AG09319 (cell line): ENCODE measurements around the gene ACER2.
"Not testable (repeated sequence)": the region's sequence is repeated elsewhere in the genome, so short reads cannot be mapped to it uniquely, and the experiment has no call there.

Experiments
- DNase-seq: peaks from one replicate; pipeline ENCODE4 v3.0.0-alpha.2; 2010; ENCODE audit warnings: low read depth; ENCODE audit errors: extremely low read depth
- TF ChIP-seq, protein P1 (sequence below): IDR thresholded peaks from 2 replicates; pipeline ENCODE4 v1.5.1; 2011; ENCODE audit warnings: low read depth, mild to moderate bottlenecking, inconsistent platforms, low read length, moderate library complexity

Gene ACER2

GRCh38 chr9:19409401-19410194 lies 789 bp downstream of the ACER2 start:
- DNase-seq, result no peak
- TF ChIP-seq, protein P1, sequence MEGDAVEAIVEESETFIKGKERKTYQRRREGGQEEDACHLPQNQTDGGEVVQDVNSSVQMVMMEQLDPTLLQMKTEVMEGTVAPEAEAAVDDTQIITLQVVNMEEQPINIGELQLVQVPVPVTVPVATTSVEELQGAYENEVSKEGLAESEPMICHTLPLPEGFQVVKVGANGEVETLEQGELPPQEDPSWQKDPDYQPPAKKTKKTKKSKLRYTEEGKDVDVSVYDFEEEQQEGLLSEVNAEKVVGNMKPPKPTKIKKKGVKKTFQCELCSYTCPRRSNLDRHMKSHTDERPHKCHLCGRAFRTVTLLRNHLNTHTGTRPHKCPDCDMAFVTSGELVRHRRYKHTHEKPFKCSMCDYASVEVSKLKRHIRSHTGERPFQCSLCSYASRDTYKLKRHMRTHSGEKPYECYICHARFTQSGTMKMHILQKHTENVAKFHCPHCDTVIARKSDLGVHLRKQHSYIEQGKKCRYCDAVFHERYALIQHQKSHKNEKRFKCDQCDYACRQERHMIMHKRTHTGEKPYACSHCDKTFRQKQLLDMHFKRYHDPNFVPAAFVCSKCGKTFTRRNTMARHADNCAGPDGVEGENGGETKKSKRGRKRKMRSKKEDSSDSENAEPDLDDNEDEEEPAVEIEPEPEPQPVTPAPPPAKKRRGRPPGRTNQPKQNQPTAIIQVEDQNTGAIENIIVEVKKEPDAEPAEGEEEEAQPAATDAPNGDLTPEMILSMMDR, result no peak; the same call in 1 of the 2 replicates

DNA sequence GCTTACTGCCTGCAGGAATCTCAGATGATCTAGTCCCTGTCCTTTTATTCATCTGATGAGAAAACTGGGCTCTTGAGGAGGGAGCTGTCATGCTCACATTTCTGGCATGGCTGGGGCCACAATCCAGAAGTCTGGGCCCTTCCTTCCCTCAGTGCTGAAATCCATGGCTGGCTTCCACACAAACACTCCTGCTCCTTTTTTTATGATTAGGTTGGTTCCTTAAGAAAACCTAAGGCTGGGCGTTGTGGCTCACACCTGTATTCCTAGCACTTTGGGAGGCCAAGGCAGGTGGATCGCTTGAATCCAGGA lies 1.3 kb downstream of the ACER2 start:
- TF ChIP-seq, protein P1, result no peak
- no peak for DNase-seq

DNA sequence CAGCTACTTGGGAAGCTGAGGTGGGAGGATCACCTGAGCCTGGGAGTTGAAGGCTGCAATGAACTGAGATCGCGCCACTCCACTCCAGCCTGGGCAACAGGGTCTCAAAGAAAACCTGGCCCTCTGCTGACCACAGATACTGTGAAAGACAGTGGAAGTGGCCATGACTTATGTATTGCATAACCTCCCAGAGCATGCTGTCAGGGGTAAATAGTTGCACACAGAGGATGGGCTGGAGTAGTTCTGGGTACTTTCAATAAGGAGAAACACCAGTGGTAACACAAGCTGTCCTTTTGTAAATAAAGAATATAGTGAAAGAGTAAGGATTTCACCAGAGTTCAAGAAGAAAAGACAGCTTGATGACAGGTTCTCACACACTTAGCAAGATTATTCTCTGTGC lies 1.8 kb downstream of the ACER2 start:
- TF ChIP-seq, protein P1, result no peak
- DNase-seq, result no peak

- no peak for DNase-seq
- TF ChIP-seq, protein P1, result no peak
These were observed 2.5 kb downstream of the ACER2 start for GRCh38 chr9:19411316-19411715.

- not testable (repeated sequence) for DNase-seq
These were observed 4.6 kb downstream of the ACER2 start for GRCh38 chr9:19413456-19413855.

DNA sequence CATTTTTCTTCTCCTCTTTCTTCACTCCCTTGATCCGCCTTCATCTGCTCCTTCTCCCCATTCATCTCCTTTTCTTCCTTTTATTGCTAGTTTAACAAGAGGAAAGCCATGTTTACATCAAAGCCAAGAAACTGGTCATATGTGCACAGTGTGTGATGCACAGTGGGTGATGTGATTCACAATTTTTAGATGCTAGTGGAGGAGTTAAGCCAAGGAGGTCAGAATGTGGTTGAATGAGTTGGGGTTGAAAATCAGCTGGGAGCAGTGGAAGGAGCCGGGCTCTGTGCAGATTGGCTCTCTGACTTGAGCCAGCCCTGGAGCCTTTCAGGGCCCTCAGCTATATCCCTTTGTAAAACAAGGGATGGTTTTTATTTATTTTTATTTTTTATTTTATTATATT lies 7.3 kb downstream of the ACER2 start:
- TF ChIP-seq, protein P1, result no peak
- DNase-seq, result no peak

- TF ChIP-seq, protein P1, result no peak
- DNase-seq, result no peak
These were observed 12.1 kb downstream of the ACER2 start for GRCh38 chr9:19420877-19421276.

DNA sequence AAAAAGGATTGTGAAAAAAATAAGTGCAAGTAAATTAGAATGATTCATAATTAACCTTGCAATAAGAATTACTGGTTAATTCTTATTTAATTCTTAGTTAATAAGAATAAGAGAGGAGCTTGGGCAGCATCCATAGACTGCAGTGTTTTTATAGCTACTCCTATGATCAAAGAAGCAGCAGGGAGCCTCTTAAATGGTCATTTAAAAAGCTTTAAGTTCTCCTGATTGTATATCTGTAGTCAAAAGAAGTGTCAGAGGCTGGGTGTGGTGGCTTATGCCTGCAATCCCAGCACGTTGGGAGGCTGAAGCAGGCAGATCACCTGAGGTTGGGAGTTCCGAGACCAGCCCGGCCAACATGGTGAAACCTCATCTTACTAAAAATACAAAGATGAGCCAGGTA lies 14.4 kb downstream of the ACER2 start:
- DNase-seq, result no peak
- TF ChIP-seq, protein P1, result no peak
